CD8-positive, alpha-beta memory T cell (primary cell): ENCODE data around the gene TARDBP. TPM values are rescaled to one million over a fixed set of nuclear protein-coding genes. Genes with fewer than 3 reads are reported as not detected.
A peak's percentile ranks its signal among the peaks of the same experiment; 100 is the strongest.

Experiments
- CTCF ChIA-PET: fragments of 350-600 bp; sonication (Branson Sonifier 250); formaldehyde crosslinking; loops from one replicate; lab custom pipeline; 2021; ENCODE audit warnings: antibody characterized with exemption; lab: Charles Lee
- POLR2A ChIA-PET: fragments of 350-600 bp; sonication (Branson Sonifier 250); formaldehyde crosslinking; loops from one replicate; lab custom pipeline; 2021; ENCODE audit warnings: antibody characterized with exemption; lab: Charles Lee
- DNase-seq, 5 donors: peaks; one replicate each; pipeline versions ENCODE4 v3.0.0 to v3.0.0-alpha.2; 2020 to 2022; ENCODE audit warnings: mixed read lengths in 1 of 5
- H3K27ac ChIP-seq: one replicate; pipeline ENCODE4 v1.7.0; 2013; ENCODE audit warnings: low read depth, mild to moderate bottlenecking, low read length, moderate library complexity
- H3K27me3 ChIP-seq: 2 replicates; pipeline ENCODE4 v1.7.0; 2013; ENCODE audit warnings: low read length, mild to moderate bottlenecking; ENCODE audit not compliant: insufficient read depth, poor library complexity, severe bottlenecking
- H3K36me3 ChIP-seq: 2 replicates; pipeline ENCODE4 v1.7.0; 2013; ENCODE audit warnings: mild to moderate bottlenecking, low read length, moderate library complexity; ENCODE audit not compliant: insufficient read depth
- H3K4me1 ChIP-seq: 2 replicates; pipeline ENCODE4 v1.7.0; 2013; ENCODE audit warnings: mild to moderate bottlenecking, low read length, moderate library complexity; ENCODE audit not compliant: insufficient read depth
- H3K4me3 ChIP-seq: 2 replicates; pipeline ENCODE4 v1.7.0; 2013; ENCODE audit warnings: mild to moderate bottlenecking, low read length
- H3K9me3 ChIP-seq: 2 replicates; pipeline ENCODE4 v1.7.0; 2013; ENCODE audit warnings: mild to moderate bottlenecking, low read length
- H3K27ac Mint-ChIP-seq, 8 donors: one replicate each; pipeline ENCODE4 v1.8.0; 2020 to 2021; ENCODE audit warnings: mixed read lengths in 8 of 8, mild to moderate bottlenecking in 6 of 8, inconsistent platforms in 3 of 8, moderate library complexity in 3 of 8
- H3K27me3 Mint-ChIP-seq, 2 donors: one replicate each; pipeline ENCODE4 v1.8.0; 2020 to 2021; ENCODE audit warnings: mixed read lengths in 2 of 2, mild to moderate bottlenecking in 1 of 2, moderate library complexity in 1 of 2
- H3K36me3 Mint-ChIP-seq, 3 donors: one replicate each; pipeline ENCODE4 v1.8.0; 2020 to 2021; ENCODE audit warnings: mixed read lengths in 3 of 3, inconsistent platforms in 1 of 3, mild to moderate bottlenecking in 1 of 3
- H3K4me1 Mint-ChIP-seq, 3 donors: one replicate each; pipeline ENCODE4 v1.8.0; 2020 to 2021; ENCODE audit warnings: mixed read lengths in 3 of 3, inconsistent platforms in 1 of 3, mild to moderate bottlenecking in 1 of 3
- H3K4me3 Mint-ChIP-seq, 7 donors: one replicate each; pipeline ENCODE4 v1.8.0; 2020 to 2021; ENCODE audit warnings: mixed read lengths in 7 of 7, mild to moderate bottlenecking in 6 of 7, moderate library complexity in 4 of 7, inconsistent platforms in 2 of 7
- H3K9me3 Mint-ChIP-seq, 5 donors: one replicate each; pipeline ENCODE4 v1.8.0; 2020 to 2022; ENCODE audit warnings: mixed read lengths in 5 of 5, mild to moderate bottlenecking in 3 of 5, moderate library complexity in 2 of 5, inconsistent platforms in 1 of 5
- polyA plus RNA-seq: library from polyadenylated mRNA; unstranded; fragments of 300-500 nt; fragmentation: Illumina TruSeq; gene quantifications from one replicate; pipeline ENCODE4 v1.2.3, GENCODE V29; 2021
- total RNA-seq, 2 experiments: library from RNA; stranded (reverse); gene quantifications; one replicate each; pipeline ENCODE4 v1.2.3, GENCODE V29; 2021

TARDBP gene
- total and polyA plus RNA-seq, 3 experiments from 2014 or later: 74.5 to 239 (median 215) TPM

GRCh38 chr1:10973956-10974881, 38.2 kb upstream of the TARDBP start:
- peaks cover 5 to 20% of the 10 kb centered on the region in 2 donors for H3K27me3 Mint-ChIP-seq

GRCh38 chr1:10975567-10976326, 36.7 kb upstream of the TARDBP start:
- Histone ChIP-seq H3K4me1 (no peaks in the 10 kb centered on the region), H3K27ac (no peak overlapping the region), H3K4me3 (no peak overlapping the region), H3K9me3 (no peaks in the 10 kb centered on the region), H3K36me3 (no peaks in the 10 kb centered on the region), H3K27me3 (peaks cover 4% of the 10 kb centered on the region)
- peaks cover 12 to 33% of the 10 kb centered on the region in 2 donors for H3K27me3 Mint-ChIP-seq
- DNase-seq: no peak
- CTCF ChIA-PET: no interaction called here
- no peaks in the 10 kb centered on the region for H3K36me3 Mint-ChIP-seq
- POLR2A ChIA-PET: interaction anchor here (0.7 kb wide), 1 partner anchor 1374 kb away, joined by 5 read pairs; no protein-coding TSS in a partner anchor
- no peak overlapping the region for H3K27ac Mint-ChIP-seq
- no peaks in the 10 kb centered on the region for H3K9me3 Mint-ChIP-seq
- H3K4me1 Mint-ChIP-seq: no peaks in the 10 kb centered on the region
- no peak overlapping the region for H3K4me3 Mint-ChIP-seq

More at GRCh38 chr1:10973956-10974881, 38.2 kb upstream of the TARDBP start:
- no peaks in the 10 kb centered on the region for H3K9me3 Mint-ChIP-seq
- H3K27ac Mint-ChIP-seq: no peak overlapping the region
- POLR2A ChIA-PET: no interaction called here
- no peaks in the 10 kb centered on the region for H3K4me1 Mint-ChIP-seq
- H3K36me3 Mint-ChIP-seq: no peaks in the 10 kb centered on the region
- Histone ChIP-seq H3K4me1 (no peaks in the 10 kb centered on the region), H3K36me3 (no peaks in the 10 kb centered on the region), H3K9me3 (no peaks in the 10 kb centered on the region), H3K4me3 (no peak overlapping the region), H3K27me3 (peaks cover 4% of the 10 kb centered on the region), H3K27ac (no peak overlapping the region)
- CTCF ChIA-PET: no interaction called here
- H3K4me3 Mint-ChIP-seq: no peak overlapping the region
- DNase-seq: no peak

DNA sequence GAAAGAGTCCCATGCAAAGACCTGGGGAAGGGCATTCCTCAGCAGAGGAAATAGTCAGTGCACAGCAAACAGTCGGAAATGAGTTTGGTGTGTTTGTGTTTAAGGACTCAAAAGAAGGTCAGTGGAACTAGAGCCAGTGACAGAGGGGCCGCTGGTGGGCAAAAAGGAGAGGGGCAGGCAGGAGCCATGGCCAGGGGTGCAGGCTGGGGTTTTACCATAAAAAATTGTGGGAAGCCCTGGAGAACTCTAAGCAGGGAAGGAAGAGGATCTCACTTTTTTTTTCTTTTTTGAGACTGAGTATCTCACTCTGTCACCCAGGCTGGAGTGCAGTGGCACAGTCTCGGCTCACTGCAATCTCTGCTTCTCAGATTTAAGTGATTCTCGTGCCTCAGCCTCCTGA, 33.7 kb upstream of the TARDBP start:
- H3K4me3 ChIP-seq: no peak overlapping the region
- Mint-ChIP-seq H3K36me3 (no peaks in the 10 kb centered on the region), H3K27me3 (peaks cover 14 to 51% of the 10 kb centered on the region in 2 donors), H3K4me1 (no peaks in the 10 kb centered on the region), H3K9me3 (no peaks in the 10 kb centered on the region), H3K4me3 (no peak overlapping the region), H3K27ac (no peak overlapping the region)
- no peak overlapping the region for H3K27ac ChIP-seq
- no peak for DNase-seq
- no peaks in the 10 kb centered on the region for H3K9me3 ChIP-seq
- H3K36me3 ChIP-seq: no peaks in the 10 kb centered on the region
- no peaks in the 10 kb centered on the region for H3K4me1 ChIP-seq
- ChIA-PET POLR2A (no interaction called here), CTCF (no interaction called here)
- H3K27me3 ChIP-seq: peaks cover 4% of the 10 kb centered on the region

- H3K27ac ChIP-seq: no peak overlapping the region
- no peaks in the 10 kb centered on the region for H3K4me1 ChIP-seq
- H3K27me3 ChIP-seq: peaks cover 4% of the 10 kb centered on the region
- H3K27me3 Mint-ChIP-seq: peaks cover 14 to 56% of the 10 kb centered on the region in 2 donors
- no peak overlapping the region for H3K4me3 ChIP-seq
- POLR2A ChIA-PET: no interaction called here
- no peaks in the 10 kb centered on the region for H3K36me3 Mint-ChIP-seq
- no peaks in the 10 kb centered on the region for H3K9me3 ChIP-seq
- no peak for DNase-seq
- H3K27ac Mint-ChIP-seq: peak overlapping the region in 1 of 8 donors; percentile 23
- H3K36me3 ChIP-seq: no peaks in the 10 kb centered on the region
- CTCF ChIA-PET: no interaction called here
- no peaks in the 10 kb centered on the region for H3K4me1 Mint-ChIP-seq
- H3K9me3 Mint-ChIP-seq: no peaks in the 10 kb centered on the region
- no peak overlapping the region for H3K4me3 Mint-ChIP-seq
Measured at GRCh38 chr1:10979483-10979920, 33.0 kb upstream of the TARDBP start.

GRCh38 chr1:10980094-10980577, 32.3 kb upstream of the TARDBP start:
- Histone ChIP-seq H3K9me3 (no peaks in the 10 kb centered on the region), H3K4me1 (no peaks in the 10 kb centered on the region), H3K27me3 (peaks cover 4% of the 10 kb centered on the region), H3K4me3 (no peak overlapping the region), H3K36me3 (no peaks in the 10 kb centered on the region), H3K27ac (no peak overlapping the region)
- no peak overlapping the region for H3K27ac Mint-ChIP-seq
- H3K36me3 Mint-ChIP-seq: no peaks in the 10 kb centered on the region
- H3K4me1 Mint-ChIP-seq: no peaks in the 10 kb centered on the region
- no peak overlapping the region for H3K4me3 Mint-ChIP-seq
- H3K27me3 Mint-ChIP-seq: peaks cover 14 to 56% of the 10 kb centered on the region in 2 donors
- POLR2A ChIA-PET: no interaction called here
- CTCF ChIA-PET: no interaction called here
- no peaks in the 10 kb centered on the region for H3K9me3 Mint-ChIP-seq
- DNase-seq: no peak

GRCh38 chr1:10980841-10981727, 31.4 kb upstream of the TARDBP start:
- POLR2A ChIA-PET: no interaction called here
- no peak for DNase-seq
- no peaks in the 10 kb centered on the region for H3K36me3 ChIP-seq
- CTCF ChIA-PET: no interaction called here
- no peaks in the 10 kb centered on the region for H3K36me3 Mint-ChIP-seq
- peaks cover 15 to 60% of the 10 kb centered on the region in 2 donors for H3K27me3 Mint-ChIP-seq
- no peaks in the 10 kb centered on the region for H3K4me1 ChIP-seq
- H3K4me3 ChIP-seq: no peak overlapping the region
- no peak overlapping the region for H3K4me3 Mint-ChIP-seq
- no peak overlapping the region for H3K27ac ChIP-seq
- H3K4me1 Mint-ChIP-seq: no peaks in the 10 kb centered on the region
- H3K27me3 ChIP-seq: peaks cover 4% of the 10 kb centered on the region
- no peaks in the 10 kb centered on the region for H3K9me3 ChIP-seq
- H3K9me3 Mint-ChIP-seq: no peaks in the 10 kb centered on the region
- no peak overlapping the region for H3K27ac Mint-ChIP-seq

DNA sequence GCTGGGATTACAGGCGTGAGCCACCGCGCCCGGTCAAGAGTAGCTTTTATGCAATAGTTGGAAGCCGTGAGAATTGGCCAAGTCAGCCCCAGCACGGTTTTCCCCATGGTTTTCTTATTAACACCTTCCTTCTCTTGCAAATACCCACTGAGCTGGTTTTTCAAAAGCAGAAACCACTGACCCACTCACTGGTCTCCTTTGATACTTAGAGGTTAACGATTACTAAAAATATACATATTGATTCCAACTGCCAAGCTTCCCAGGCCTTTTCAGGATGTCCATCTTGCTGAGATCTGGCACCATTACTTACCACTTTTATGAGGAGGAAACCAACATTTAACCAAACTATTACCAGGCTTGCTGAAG, 25.9 kb upstream of the TARDBP start:
- no peaks in the 10 kb centered on the region for H3K36me3 Mint-ChIP-seq
- no peak overlapping the region for H3K27ac Mint-ChIP-seq
- no peak overlapping the region for H3K4me3 Mint-ChIP-seq
- ChIA-PET CTCF (no interaction called here), POLR2A (no interaction called here)
- H3K4me1 ChIP-seq: no peaks in the 10 kb centered on the region
- H3K9me3 Mint-ChIP-seq: no peaks in the 10 kb centered on the region
- no peak overlapping the region for H3K27ac ChIP-seq
- H3K9me3 ChIP-seq: no peaks in the 10 kb centered on the region
- no peaks in the 10 kb centered on the region for H3K4me1 Mint-ChIP-seq
- no peak for DNase-seq
- peaks cover 2 to 20% of the 10 kb centered on the region in 2 donors for H3K27me3 Mint-ChIP-seq
- no peak overlapping the region for H3K4me3 ChIP-seq
- no peaks in the 10 kb centered on the region for H3K36me3 ChIP-seq
- H3K27me3 ChIP-seq: peaks cover under 1% of the 10 kb centered on the region
